HUES48 (cell line): Measurements from ENCODE around the gene THUMPD3.

Source experiments
- H3K27ac ChIP-seq: one replicate; pipeline ENCODE4 v1.7.0; 2013; ENCODE audit warnings: low read depth, low read length, inconsistent platforms
- H3K27me3 ChIP-seq: 2 replicates; pipeline ENCODE4 v1.6.1; 2013; ENCODE audit warnings: mild to moderate bottlenecking, low read length; ENCODE audit not compliant: control insufficient read depth, insufficient read depth
- H3K36me3 ChIP-seq: 2 replicates; pipeline ENCODE4 v1.6.1; 2013; ENCODE audit warnings: low read length; ENCODE audit not compliant: control insufficient read depth, insufficient read depth
- H3K4me1 ChIP-seq: 2 replicates; pipeline ENCODE4 v1.6.1; 2013; ENCODE audit warnings: mild to moderate bottlenecking, low read length; ENCODE audit not compliant: control insufficient read depth, insufficient read depth
- H3K4me3 ChIP-seq: 2 replicates; pipeline ENCODE4 v1.5.1; 2013; ENCODE audit warnings: mild to moderate bottlenecking, low read depth, low read length
- H3K9ac ChIP-seq: 2 replicates; pipeline ENCODE4 v1.6.1; 2013; ENCODE audit warnings: mild to moderate bottlenecking, low read depth, low read length, moderate library complexity
- H3K9me3 ChIP-seq: 2 replicates; pipeline ENCODE4 v1.6.1; 2013; ENCODE audit warnings: low read length; ENCODE audit not compliant: control insufficient read depth, insufficient read depth

Gene THUMPD3, protein sequence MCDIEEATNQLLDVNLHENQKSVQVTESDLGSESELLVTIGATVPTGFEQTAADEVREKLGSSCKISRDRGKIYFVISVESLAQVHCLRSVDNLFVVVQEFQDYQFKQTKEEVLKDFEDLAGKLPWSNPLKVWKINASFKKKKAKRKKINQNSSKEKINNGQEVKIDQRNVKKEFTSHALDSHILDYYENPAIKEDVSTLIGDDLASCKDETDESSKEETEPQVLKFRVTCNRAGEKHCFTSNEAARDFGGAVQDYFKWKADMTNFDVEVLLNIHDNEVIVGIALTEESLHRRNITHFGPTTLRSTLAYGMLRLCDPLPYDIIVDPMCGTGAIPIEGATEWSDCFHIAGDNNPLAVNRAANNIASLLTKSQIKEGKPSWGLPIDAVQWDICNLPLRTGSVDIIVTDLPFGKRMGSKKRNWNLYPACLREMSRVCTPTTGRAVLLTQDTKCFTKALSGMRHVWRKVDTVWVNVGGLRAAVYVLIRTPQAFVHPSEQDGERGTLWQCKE

DNA sequence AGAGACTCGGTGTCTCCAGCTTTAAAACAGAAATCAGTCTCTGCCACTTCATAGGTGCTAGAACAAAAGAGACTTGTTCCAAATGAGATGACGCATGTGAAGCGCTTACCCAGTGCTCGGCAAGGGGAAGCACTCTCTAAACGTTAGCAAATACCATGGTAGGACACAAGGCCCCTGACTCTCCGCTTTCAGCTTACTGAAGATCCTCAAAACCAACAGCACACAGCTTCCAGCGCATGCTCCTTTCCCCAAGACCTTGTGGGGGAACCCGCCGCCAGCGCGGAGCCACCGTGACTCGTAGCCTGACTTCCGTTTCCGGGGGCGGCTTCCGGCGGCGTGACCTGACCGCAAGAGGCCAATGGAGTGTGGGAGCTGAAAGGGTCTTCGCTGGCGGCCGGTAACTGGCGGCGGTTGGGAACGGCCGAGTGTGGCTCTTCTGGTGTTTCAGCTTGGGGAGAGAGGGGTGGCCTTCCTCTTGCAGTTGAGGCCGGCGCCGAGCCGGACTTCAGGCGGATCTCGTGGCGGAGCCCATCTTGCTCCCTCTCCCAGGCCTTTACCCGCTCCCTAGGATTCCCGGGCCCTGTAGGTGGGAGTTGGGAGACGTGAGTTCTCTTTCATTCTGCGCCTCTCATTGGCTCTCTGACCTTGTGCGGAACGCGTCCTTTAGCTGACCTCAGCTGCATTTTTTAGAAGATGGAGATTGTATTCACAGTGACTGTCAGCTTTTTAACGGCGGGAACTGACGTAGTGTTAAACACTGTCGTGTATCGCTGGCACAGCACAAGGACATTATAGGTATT, at the start of gene THUMPD3:
TSS of gene THUMPD3 (plus strand) at position 324 of the 800 bp plus-strand sequence. CDS start 2,015 bp downstream, outside the sequence.
- H3K4me1 ChIP-seq = no peaks in the 10 kb centered on the region
- H3K4me3 ChIP-seq = peak within 1 kb of the TSS; percentile 77
- peak within 1 kb of the TSS; percentile 98 for H3K27ac ChIP-seq
- no peaks in the 10 kb centered on the region for H3K9me3 ChIP-seq
- no peaks in the 10 kb centered on the region for H3K27me3 ChIP-seq
- peak within 1 kb of the TSS; percentile 89 for H3K9ac ChIP-seq
- peaks cover 34% of the 10 kb centered on the region for H3K36me3 ChIP-seq

DNA sequence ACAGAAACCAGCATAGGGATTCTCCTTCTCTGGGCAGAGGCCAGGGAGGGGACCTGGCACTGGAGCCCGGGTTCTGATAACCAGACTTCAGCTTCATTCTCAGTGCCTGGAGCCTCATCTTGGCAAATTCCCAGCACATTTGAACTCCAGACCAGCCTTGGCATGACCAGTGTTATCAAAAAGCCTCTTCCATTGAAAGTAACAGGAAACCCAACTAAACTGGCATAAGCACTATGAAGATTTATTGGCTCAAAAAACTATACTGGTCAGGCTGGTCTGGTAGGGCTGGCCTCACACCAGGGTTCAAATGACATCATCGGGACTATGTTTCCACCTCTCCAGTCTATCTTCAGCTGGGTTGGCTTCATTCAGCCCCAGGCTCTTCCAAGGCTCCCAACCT, 48.1 kb upstream of the THUMPD3 start:
- Histone ChIP-seq H3K27me3 (no peaks in the 10 kb centered on the region), H3K9ac (no peak overlapping the region), H3K36me3 (no peaks in the 10 kb centered on the region), H3K4me3 (no peak overlapping the region), H3K9me3 (no peaks in the 10 kb centered on the region), H3K4me1 (peaks cover 12% of the 10 kb centered on the region), H3K27ac (no peak overlapping the region)

DNA sequence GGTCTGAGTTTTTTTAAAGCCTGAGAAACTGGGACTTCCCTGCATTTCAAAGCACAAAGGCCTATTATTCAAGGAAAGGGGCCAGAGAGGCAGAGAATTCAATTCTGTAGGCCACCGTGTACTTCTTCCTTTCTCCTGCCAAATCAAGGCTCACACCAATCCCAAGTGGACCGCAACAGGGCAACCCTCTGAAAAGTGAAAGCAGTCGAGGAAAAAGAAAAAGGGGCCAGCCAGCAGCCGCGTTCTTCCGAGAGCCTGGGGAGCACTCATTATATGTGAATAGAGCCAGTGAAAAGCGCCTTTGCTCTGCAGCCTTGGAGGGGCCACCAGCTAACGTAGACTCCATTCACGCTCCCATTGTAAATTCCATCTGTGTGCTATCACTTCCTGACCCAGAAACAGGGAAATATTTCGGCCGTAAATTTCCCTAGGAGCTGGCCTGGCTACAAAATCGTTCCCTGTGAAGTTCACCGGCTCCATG, 45.9 kb upstream of the THUMPD3 start:
- H3K9ac ChIP-seq = no peak overlapping the region
- no peaks in the 10 kb centered on the region for H3K9me3 ChIP-seq
- peak overlapping the region; percentile 93 for H3K27ac ChIP-seq
- H3K27me3 ChIP-seq = no peaks in the 10 kb centered on the region
- no peaks in the 10 kb centered on the region for H3K36me3 ChIP-seq
- peak overlapping the region; percentile 27 for H3K4me3 ChIP-seq
- peaks cover 12% of the 10 kb centered on the region for H3K4me1 ChIP-seq

DNA sequence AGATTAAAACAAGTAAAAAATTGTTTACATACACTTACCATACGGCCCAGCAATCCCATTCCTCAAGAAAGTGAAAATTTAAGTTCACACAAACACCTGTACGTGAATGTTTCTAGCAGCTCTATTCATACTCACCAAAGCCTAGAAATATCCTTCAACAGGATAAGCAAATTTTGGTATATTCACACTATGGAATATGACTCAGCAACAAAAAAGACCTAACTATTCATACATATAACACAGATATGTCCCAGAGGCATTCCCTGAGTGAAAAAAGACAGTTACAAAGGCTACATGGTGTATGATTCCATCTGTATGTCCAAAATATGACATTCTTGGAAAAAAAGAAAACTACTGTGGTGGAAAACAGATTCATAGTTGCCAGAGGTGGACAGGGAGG, 40.1 kb upstream of the THUMPD3 start:
- Histone ChIP-seq H3K36me3 (no peaks in the 10 kb centered on the region), H3K4me3 (no peak overlapping the region), H3K27me3 (no peaks in the 10 kb centered on the region), H3K9ac (no peak overlapping the region), H3K9me3 (peaks cover 20% of the 10 kb centered on the region), H3K27ac (no peak overlapping the region), H3K4me1 (no peaks in the 10 kb centered on the region)

DNA sequence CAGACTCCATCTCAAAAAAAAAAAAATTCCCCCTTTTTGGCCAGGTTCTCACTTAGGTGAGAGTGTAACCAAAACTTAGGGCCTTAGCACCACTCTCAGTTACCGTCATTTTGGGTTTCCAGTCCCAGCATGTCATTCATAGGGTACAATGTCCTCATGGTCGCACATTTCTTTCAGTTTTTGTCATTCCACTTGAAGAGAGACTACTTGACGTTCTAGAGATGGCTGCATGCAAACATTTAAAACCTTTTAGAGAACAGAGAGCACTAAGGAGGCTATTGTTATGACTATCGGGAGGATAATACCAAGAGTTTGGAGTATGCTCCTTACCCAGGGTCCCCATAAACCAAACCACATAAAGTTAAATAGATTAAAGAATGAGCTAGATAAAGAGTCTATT, 37.9 kb upstream of the THUMPD3 start:
- H3K4me3 ChIP-seq = no peak overlapping the region
- no peak overlapping the region for H3K27ac ChIP-seq
- no peaks in the 10 kb centered on the region for H3K4me1 ChIP-seq
- no peaks in the 10 kb centered on the region for H3K36me3 ChIP-seq
- H3K9me3 ChIP-seq = peaks cover 35% of the 10 kb centered on the region
- no peak overlapping the region for H3K9ac ChIP-seq
- no peaks in the 10 kb centered on the region for H3K27me3 ChIP-seq

DNA sequence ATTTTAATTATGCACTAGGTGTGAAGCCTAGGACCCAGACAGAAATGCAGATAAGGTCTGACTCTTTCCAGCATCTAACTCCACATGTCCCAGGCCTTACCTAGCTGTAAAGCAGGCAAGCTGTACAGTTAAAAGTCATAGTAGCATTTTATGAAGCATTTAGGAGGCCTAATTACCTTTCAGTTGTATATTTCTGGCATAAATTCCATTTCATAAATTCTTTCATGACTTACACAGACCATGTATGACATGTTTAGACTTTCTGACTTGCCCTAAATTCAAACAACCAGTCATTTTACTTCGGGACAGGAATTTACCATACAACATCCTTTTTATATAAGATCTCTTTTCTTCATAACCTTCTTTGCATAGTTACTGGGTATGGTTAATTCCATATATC, 35.3 kb upstream of the THUMPD3 start:
- no peaks in the 10 kb centered on the region for H3K27me3 ChIP-seq
- H3K4me3 ChIP-seq = no peak overlapping the region
- peaks cover 35% of the 10 kb centered on the region for H3K9me3 ChIP-seq
- H3K36me3 ChIP-seq = no peaks in the 10 kb centered on the region
- no peak overlapping the region for H3K27ac ChIP-seq
- no peak overlapping the region for H3K9ac ChIP-seq
- H3K4me1 ChIP-seq = no peaks in the 10 kb centered on the region

DNA sequence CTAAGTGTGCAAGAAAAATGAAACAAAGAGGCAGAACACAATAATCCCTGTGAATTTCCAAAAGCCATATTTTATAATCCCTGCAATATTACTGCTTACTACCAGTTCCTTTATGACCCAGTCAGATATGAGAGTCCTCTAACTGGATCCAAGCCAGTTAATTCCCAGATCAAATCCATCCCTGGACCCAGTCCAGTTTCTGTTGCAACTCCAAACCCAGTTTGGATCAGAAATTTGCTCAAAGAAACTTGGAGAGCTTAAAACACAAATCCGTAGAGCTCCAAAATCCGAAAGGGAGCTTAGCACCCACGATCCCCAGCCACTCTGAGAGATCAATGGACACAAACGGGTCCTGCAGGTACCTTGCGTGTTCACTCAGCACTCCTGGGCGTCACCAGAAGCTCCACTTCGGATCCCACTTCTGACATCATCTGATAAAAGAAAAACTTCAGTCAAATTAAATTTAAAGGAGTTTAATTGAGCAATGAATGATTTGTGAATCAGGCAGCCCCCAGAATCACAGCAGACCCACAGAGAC, 32.6 kb upstream of the THUMPD3 start:
- Histone ChIP-seq H3K4me1 (peaks cover 7% of the 10 kb centered on the region; the same call in 1 of the 2 replicates), H3K27me3 (no peaks in the 10 kb centered on the region), H3K27ac (no peak overlapping the region), H3K9me3 (peaks cover 35% of the 10 kb centered on the region), H3K9ac (no peak overlapping the region), H3K36me3 (no peaks in the 10 kb centered on the region), H3K4me3 (no peak overlapping the region)

DNA sequence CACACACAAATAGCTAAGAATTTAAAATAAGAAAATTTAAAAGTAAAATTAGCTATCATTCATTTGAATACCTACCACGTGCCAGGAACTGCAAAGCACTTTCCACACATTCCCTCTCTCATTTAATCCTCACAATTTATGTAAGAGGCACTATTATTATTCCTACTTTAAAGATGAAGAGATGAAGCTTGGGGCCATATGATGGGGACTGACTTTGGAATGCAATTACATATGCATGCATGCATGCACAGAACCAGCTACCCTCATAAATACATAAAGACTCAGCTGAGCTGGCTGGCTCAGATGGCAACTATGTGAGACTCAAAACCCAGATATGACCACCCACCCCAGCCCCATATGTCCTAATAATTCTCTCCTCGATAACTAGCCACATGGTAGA, 31.7 kb upstream of the THUMPD3 start:
- H3K36me3 ChIP-seq = no peaks in the 10 kb centered on the region
- H3K9ac ChIP-seq = no peak overlapping the region
- H3K9me3 ChIP-seq = peaks cover 30% of the 10 kb centered on the region
- no peak overlapping the region for H3K4me3 ChIP-seq
- H3K27me3 ChIP-seq = no peaks in the 10 kb centered on the region
- no peak overlapping the region for H3K27ac ChIP-seq
- H3K4me1 ChIP-seq = peaks cover 7% of the 10 kb centered on the region; the same call in 1 of the 2 replicates

DNA sequence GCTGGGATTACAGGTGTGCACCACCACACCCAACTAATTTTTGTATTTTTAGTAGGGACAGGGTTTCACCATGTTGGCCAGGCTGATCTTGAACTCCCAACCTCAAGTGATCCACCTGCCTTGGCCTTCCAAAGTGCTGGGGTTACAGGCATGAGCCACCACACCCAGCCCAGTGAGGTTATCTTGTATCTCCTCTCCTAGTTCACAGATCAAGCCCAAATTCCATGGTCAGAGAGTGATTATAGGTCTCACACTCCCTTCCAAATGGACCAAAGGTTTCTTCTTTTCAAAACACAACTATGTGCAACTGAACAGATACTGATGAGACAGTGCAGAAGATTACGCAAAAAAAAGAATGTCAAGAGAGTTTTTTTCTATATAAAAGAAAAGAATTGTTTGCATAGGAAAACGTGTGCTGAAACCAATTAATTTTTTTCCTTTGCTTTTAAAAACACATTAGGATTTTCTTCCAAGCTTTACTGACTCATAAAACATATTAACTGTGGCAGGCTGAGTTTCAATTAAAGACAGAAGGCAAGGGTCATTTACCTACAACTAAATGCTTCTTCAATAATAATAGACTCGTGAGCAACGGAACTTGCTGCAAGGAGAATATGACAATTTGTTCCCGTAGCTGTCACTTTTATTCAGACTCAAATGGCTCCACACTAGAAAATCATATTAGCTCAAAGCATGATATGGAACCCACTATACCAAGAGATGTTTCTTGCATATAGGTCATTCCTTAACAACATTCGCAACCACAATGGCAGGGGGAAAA, 30.4 kb upstream of the THUMPD3 start:
- H3K4me3 ChIP-seq = no peak overlapping the region
- H3K9ac ChIP-seq = no peak overlapping the region
- H3K27me3 ChIP-seq = no peaks in the 10 kb centered on the region
- H3K27ac ChIP-seq = no peak overlapping the region
- peaks cover 18% of the 10 kb centered on the region; the same call in 1 of the 2 replicates for H3K9me3 ChIP-seq
- peaks cover 7% of the 10 kb centered on the region; the same call in 1 of the 2 replicates for H3K4me1 ChIP-seq
- no peaks in the 10 kb centered on the region for H3K36me3 ChIP-seq

DNA sequence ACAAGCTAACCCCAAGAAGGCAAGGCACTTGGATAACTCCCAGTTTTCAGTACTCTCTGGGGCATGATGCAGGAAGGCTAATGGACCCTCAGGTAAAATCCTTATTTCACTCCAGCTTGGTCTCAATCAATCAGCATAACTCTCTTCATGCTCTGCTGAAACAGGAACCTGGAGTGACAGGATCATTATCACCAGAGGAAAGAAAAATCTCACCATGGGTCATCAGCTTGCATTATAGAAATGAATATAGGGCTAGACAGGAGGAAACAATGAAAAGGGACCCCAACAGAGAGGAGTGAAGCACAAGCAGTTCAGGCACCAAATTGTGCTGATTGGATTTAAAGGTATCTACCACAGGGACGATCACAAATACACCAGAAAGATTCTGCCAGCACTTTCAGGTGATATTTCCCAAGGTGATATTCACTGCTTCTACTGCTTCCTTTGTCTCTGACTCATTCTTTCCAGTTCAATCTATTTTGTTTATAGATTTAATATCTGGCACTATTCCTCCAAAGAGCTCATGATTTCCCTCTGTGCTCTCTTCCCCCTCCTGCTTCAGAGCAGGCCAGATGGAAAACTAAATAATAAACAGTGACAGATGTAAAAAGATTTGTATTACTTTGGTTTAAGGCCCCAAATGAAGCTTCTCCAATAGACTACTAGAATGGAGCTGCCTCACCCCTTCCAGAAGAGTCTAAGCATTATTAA, 22.9 kb upstream of the THUMPD3 start:
- Histone ChIP-seq H3K27me3 (no peaks in the 10 kb centered on the region), H3K4me1 (no peaks in the 10 kb centered on the region), H3K9me3 (no peaks in the 10 kb centered on the region), H3K4me3 (no peak overlapping the region), H3K36me3 (no peaks in the 10 kb centered on the region), H3K9ac (no peak overlapping the region), H3K27ac (no peak overlapping the region)
